Esophagus squamous epithelium (tissue), 5 donors: ENCODE data around the gene FTCDNL1. TPM values are rescaled to one million over a fixed set of nuclear protein-coding genes. Genes with fewer than 3 reads are reported as not detected.

Experiments
- DNase-seq: peaks from one replicate; lab custom pipeline; 2025; lab: John Stamatoyannopoulos, UW
- H3K27ac ChIP-seq, 4 donors: fragments of 200-600 bp; sonication (generic); one replicate each; pipeline ENCODE4 v1.5.1; 2016 to 2019; ENCODE audit warnings: mild to moderate bottlenecking in 1 of 4
- H3K27me3 ChIP-seq, 4 donors: fragments of 200-600 bp; sonication (generic); 1 replicate in 3 of 4; 2 replicates in 1 of 4; pipeline versions ENCODE4 v1.5.1 to v1.6.0; 2017 to 2021; ENCODE audit warnings: antibody characterized with exemption in 1 of 4
- H3K36me3 ChIP-seq, 3 donors: fragments of 200-600 bp; sonication (generic); one replicate each; pipeline ENCODE4 v1.5.1; 2016 to 2019
- H3K4me1 ChIP-seq, 3 donors: fragments of 200-600 bp; sonication (generic); one replicate each; pipeline ENCODE4 v1.5.1; 2017 to 2019
- H3K4me3 ChIP-seq, 4 donors: fragments of 200-600 bp; sonication (generic); 1 replicate in 3 of 4; 2 replicates in 1 of 4; pipeline ENCODE4 v1.5.1; 2016 to 2019; ENCODE audit warnings: mild to moderate bottlenecking in 2 of 4, moderate library complexity in 1 of 4
- H3K9me3 ChIP-seq, 3 donors: fragments of 200-600 bp; sonication (generic); one replicate each; pipeline ENCODE4 v1.5.1; 2016 to 2019
- CTCF ChIP-seq, 6 experiments: fragments of 450-650 bp in 4 of 6; fragments of 200-600 bp in 2 of 6; sonication (generic) in 2 of 6; IDR thresholded peaks; one replicate each; pipeline ENCODE4 v1.5.1; 2016 to 2019; ENCODE audit warnings: antibody characterized with exemption in 6 of 6, mild to moderate bottlenecking in 4 of 6, moderate library complexity in 4 of 6
- POLR2A ChIP-seq, 4 donors: fragments of 450-650 bp; IDR thresholded peaks; one replicate each; pipeline ENCODE4 v1.6.1; 2017; ENCODE audit warnings: antibody characterized with exemption in 4 of 4, mild to moderate bottlenecking in 4 of 4, moderate library complexity in 3 of 4
- WGBS, 2 donors: methylation state at CpG; one replicate each; pipeline ENCODE4 v1.1.5; 2018; 5-methylcytosine and 5-hydroxymethylcytosine counted together
- intact Hi-C: fragments of 100-400 bp; cut with DNase I; formaldehyde crosslinking; loops from one replicate; pipeline ENCODE4 v1.15.0; 2022
- total RNA-seq, 4 donors: library from RNA; depleted of rRNA; stranded (reverse); fragments of >200 nt; gene quantifications; one replicate each; pipeline ENCODE4 v1.1.0, GENCODE V29; 2016
- donor health status: DM: yes; HTN: yes; CAD: no.

FTCDNL1 gene
- total RNA-seq, 4 donors from 2014 or later, result 1.3 to 5.0 (median 2.6) TPM

GRCh38 chr2:199868431-199869226 is 17.6 kb upstream of the FTCDNL1 start:
- peaks cover 0 to 4% (median 2%) of the 10 kb centered on the region in 3 donors for H3K9me3 ChIP-seq
- no peaks in the 10 kb centered on the region for H3K36me3 ChIP-seq
- WGBS, 2 donors, result 52 to 53% methylated on average over 5 of the region's 5 CpGs
- no peak overlapping the region for H3K4me3 ChIP-seq
- no peaks in the 10 kb centered on the region for H3K4me1 ChIP-seq
- TF ChIP-seq CTCF (IDR thresholded peaks at IDR 0.05), result no peak
- TF ChIP-seq POLR2A (IDR thresholded peaks at IDR 0.05), result no peak
- no peak overlapping the region for H3K27ac ChIP-seq
- intact Hi-C loops, result no loop called here
- DNase-seq, result no peak
- H3K27me3 ChIP-seq, result peaks cover 0 to 3% (median 0%) of the 10 kb centered on the region in 4 donors

DNA sequence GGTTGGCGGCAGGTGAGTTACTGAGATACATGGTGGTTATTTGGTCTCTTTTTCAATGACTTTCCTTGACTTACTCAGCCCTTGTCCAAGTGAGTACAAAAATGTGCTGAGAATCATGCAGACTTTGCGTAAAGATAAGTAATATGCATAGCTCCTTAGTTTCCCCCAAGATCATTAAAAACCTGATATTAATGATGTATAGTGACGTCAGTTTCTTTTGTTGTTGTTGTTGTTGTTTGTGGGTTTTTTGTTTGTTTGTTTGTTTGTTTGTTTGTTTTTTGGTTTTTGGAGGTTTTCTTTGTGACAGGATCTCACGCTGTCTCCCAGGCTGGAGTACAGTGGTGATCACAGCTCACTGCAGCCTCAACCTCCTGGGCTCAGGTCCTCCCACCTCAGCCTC is 14.9 kb upstream of the FTCDNL1 start:
- Histone ChIP-seq H3K4me3 (no peak overlapping the region), H3K27ac (no peak overlapping the region), H3K36me3 (no peaks in the 10 kb centered on the region), H3K4me1 (no peaks in the 10 kb centered on the region), H3K9me3 (no peaks in the 10 kb centered on the region), H3K27me3 (peaks cover 0 to under 1% (median 0%) of the 10 kb centered on the region in 4 donors)
- WGBS, 2 donors, result 89 to 93% methylated on average over 4 of the region's 4 CpGs
- intact Hi-C loops, result no loop called here
- TF ChIP-seq CTCF (IDR thresholded peaks at IDR 0.05) (no peak), POLR2A (IDR thresholded peaks at IDR 0.05) (no peak)
- DNase-seq, result no peak

DNA sequence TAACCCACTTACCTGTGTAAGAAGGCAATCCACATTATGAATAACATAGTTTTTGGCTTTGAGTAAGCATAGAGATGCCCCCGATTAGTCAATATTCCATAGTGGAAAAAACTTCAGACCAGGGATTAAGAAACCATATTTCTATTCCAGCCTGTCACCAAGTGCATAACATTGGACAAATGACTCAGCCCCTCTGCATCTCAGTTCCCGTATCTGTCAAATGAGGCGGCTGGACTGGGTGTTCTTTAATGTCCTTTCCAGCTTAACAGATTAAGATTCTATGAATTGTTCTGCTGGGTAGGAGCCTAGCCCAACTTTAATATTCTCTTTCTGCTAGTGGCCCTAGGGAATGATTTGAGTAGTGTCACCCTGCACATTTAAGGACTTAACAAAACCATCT is 11.8 kb upstream of the FTCDNL1 start:
- no peaks in the 10 kb centered on the region for H3K9me3 ChIP-seq
- peaks cover 0 to 5% (median 0%) of the 10 kb centered on the region in 4 donors for H3K27me3 ChIP-seq
- TF ChIP-seq POLR2A (IDR thresholded peaks at IDR 0.05) (no peak), CTCF (IDR thresholded peaks at IDR 0.05) (no peak)
- no peaks in the 10 kb centered on the region for H3K36me3 ChIP-seq
- intact Hi-C loops, result no loop called here
- no peak overlapping the region for H3K27ac ChIP-seq
- no peak overlapping the region for H3K4me3 ChIP-seq
- no peak for DNase-seq
- no peaks in the 10 kb centered on the region for H3K4me1 ChIP-seq
- 30 to 52% methylated on average over 3 of the region's 3 CpGs for whole genome bisulfite sequencing, 2 donors

- WGBS, 2 donors, result 5 to 8% methylated on average over 4 of the region's 4 CpGs
- no peak for DNase-seq
- peaks cover 0 to 16% (median 0%) of the 10 kb centered on the region in 4 donors for H3K27me3 ChIP-seq
These were observed 10.3 kb upstream of the FTCDNL1 start for GRCh38 chr2:199861132-199861774.

More at GRCh38 chr2:199861132-199861774, 10.3 kb upstream of the FTCDNL1 start:
- no peak for TF ChIP-seq POLR2A (IDR thresholded peaks at IDR 0.05)
- peak; percentile 9 to 64 (median 49) for TF ChIP-seq CTCF (IDR thresholded peaks at IDR 0.05)
- H3K9me3 ChIP-seq, result no peaks in the 10 kb centered on the region
- H3K36me3 ChIP-seq, result no peaks in the 10 kb centered on the region
- H3K27ac ChIP-seq, result no peak overlapping the region
- intact Hi-C loops, result no loop called here
- no peaks in the 10 kb centered on the region for H3K4me1 ChIP-seq
- H3K4me3 ChIP-seq, result no peak overlapping the region
